ENCODE results near the gene COL6A3. TPM values are rescaled to one million over a fixed set of nuclear protein-coding genes. Genes with fewer than 3 reads are reported as not detected.

Gene COL6A3
- total RNA-seq, 1 donor from 2014 or later, result 0.41 TPM

- no peak overlapping the region for H2AFZ ChIP-seq (replicated peaks)
- no peaks in the 10 kb centered on the region for H3K4me1 ChIP-seq
- peaks cover 3% of the 10 kb centered on the region for H3K27me3 Mint-ChIP-seq (ENCODE audit: insufficient read depth, low read depth)
- H3K27ac Mint-ChIP-seq, result no peak overlapping the region
- H4K20me1 ChIP-seq (ENCODE audit: low read depth), result no peaks in the 10 kb centered on the region
- H3K9ac ChIP-seq, result no peak overlapping the region
- H3K27me3 ChIP-seq, result peaks cover 35% of the 10 kb centered on the region
- H3K36me3 ChIP-seq, result no peaks in the 10 kb centered on the region
- no peak overlapping the region for H3K4me2 ChIP-seq
- H3K79me2 ChIP-seq (ENCODE audit: low read depth), result no peaks in the 10 kb centered on the region
- H3K4me3 ChIP-seq, result no peak overlapping the region
- TF ChIP-seq EZH2phosphoT487 (IDR thresholded peaks at IDR 0.05) (no peak), CTCF (IDR thresholded peaks at IDR 0.05) (no peak), EZH2 (IDR thresholded peaks at IDR 0.05) (no peak)
- no peak for DNase-seq (ENCODE audit: low spot score)
- peaks cover 3% of the 10 kb centered on the region for H3K9me3 Mint-ChIP-seq
- H3K9me3 ChIP-seq (ENCODE audit: low read depth), result no peaks in the 10 kb centered on the region
- no peaks in the 10 kb centered on the region for H3K36me3 Mint-ChIP-seq
- H3K4me1 Mint-ChIP-seq, result peaks cover 5% of the 10 kb centered on the region
- no peak overlapping the region for H3K4me3 Mint-ChIP-seq
- H3K27ac ChIP-seq, result no peak overlapping the region
- no peaks in the 10 kb centered on the region for H3F3A ChIP-seq (ENCODE audit: low read depth)
Observed at GRCh38 chr2:237425320-237425719, 11.4 kb upstream of the COL6A3 start.

GRCh38 chr2:237424544-237424943 is 10.6 kb upstream of the COL6A3 start:
- TF ChIP-seq EZH2 (IDR thresholded peaks at IDR 0.05) (no peak), CTCF (IDR thresholded peaks at IDR 0.05) (no peak), EZH2phosphoT487 (IDR thresholded peaks at IDR 0.05) (no peak)
- Histone ChIP-seq H2AFZ (replicated peaks) (no peak overlapping the region), H3K4me1 (no peaks in the 10 kb centered on the region), H3F3A (ENCODE audit: low read depth) (no peaks in the 10 kb centered on the region), H3K27ac (no peak overlapping the region), H4K20me1 (ENCODE audit: low read depth) (no peaks in the 10 kb centered on the region), H3K9ac (no peak overlapping the region), H3K79me2 (ENCODE audit: low read depth) (no peaks in the 10 kb centered on the region), H3K4me3 (no peak overlapping the region), H3K9me3 (ENCODE audit: low read depth) (no peaks in the 10 kb centered on the region), H3K27me3 (peaks cover 38% of the 10 kb centered on the region), H3K4me2 (no peak overlapping the region), H3K36me3 (no peaks in the 10 kb centered on the region)
- Mint-ChIP-seq H3K9me3 (peaks cover 3% of the 10 kb centered on the region), H3K4me1 (peaks cover 5% of the 10 kb centered on the region), H3K4me3 (no peak overlapping the region), H3K27ac (no peak overlapping the region), H3K36me3 (no peaks in the 10 kb centered on the region), H3K27me3 (ENCODE audit: insufficient read depth, low read depth) (peaks cover 5% of the 10 kb centered on the region)
- no peak for DNase-seq (ENCODE audit: low spot score)

- H3K27ac Mint-ChIP-seq, result no peak overlapping the region
Observed at GRCh38 chr2:237423891-237424290, 9.9 kb upstream of the COL6A3 start.

More at GRCh38 chr2:237423891-237424290, 9.9 kb upstream of the COL6A3 start:
- Histone ChIP-seq H3K4me3 (no peak overlapping the region), H3K27ac (no peak overlapping the region), H3K4me1 (no peaks in the 10 kb centered on the region), H3K27me3 (peaks cover 38% of the 10 kb centered on the region), H4K20me1 (ENCODE audit: low read depth) (no peaks in the 10 kb centered on the region), H3K9me3 (ENCODE audit: low read depth) (no peaks in the 10 kb centered on the region), H3F3A (ENCODE audit: low read depth) (no peaks in the 10 kb centered on the region), H3K36me3 (no peaks in the 10 kb centered on the region), H3K79me2 (ENCODE audit: low read depth) (no peaks in the 10 kb centered on the region), H3K4me2 (no peak overlapping the region), H2AFZ (replicated peaks) (no peak overlapping the region), H3K9ac (no peak overlapping the region)
- Mint-ChIP-seq H3K4me1 (peaks cover 5% of the 10 kb centered on the region), H3K9me3 (peaks cover 3% of the 10 kb centered on the region), H3K27me3 (ENCODE audit: insufficient read depth, low read depth) (peaks cover 5% of the 10 kb centered on the region), H3K4me3 (no peak overlapping the region), H3K36me3 (no peaks in the 10 kb centered on the region)
- TF ChIP-seq EZH2phosphoT487 (IDR thresholded peaks at IDR 0.05), result no peak
- TF ChIP-seq CTCF (IDR thresholded peaks at IDR 0.05), result no peak
- no peak for TF ChIP-seq EZH2 (IDR thresholded peaks at IDR 0.05)
- no peak for DNase-seq (ENCODE audit: low spot score)

Measured in neural progenitor cell (in vitro differentiated cells).